ENCODE measurements around the gene WNT5B.

WNT5B gene

GRCh38 chr12:1630827-1631591 is 2.0 kb downstream of the WNT5B start:
- H3K27ac ChIP-seq (ENCODE audit: low read length): no peak overlapping the region
- H3K79me2 ChIP-seq (ENCODE audit: low read length): no peaks in the 10 kb centered on the region
- TF ChIP-seq CTCF (IDR thresholded peaks at IDR 0.05; ENCODE audit: low read depth, low read length): no peak
- no peak for TF ChIP-seq EZH2phosphoT487 (IDR thresholded peaks at IDR 0.05; ENCODE audit: low read depth)
- H3K27me3 ChIP-seq (ENCODE audit: low read depth, low read length): 0 out of 2 replicates have a peak, but pooled peaks cover 6% of the 10 kb centered on the region
- H3K4me2 ChIP-seq (ENCODE audit: low read length): peak overlapping the region; percentile 84
- no peak overlapping the region for H2AFZ ChIP-seq (ENCODE audit: low read depth, low read length)
- no peaks in the 10 kb centered on the region for H4K20me1 ChIP-seq (ENCODE audit: insufficient read depth, low read length)
- peak overlapping the region; percentile 81; the same call in 1 of the 2 replicates for H3K4me3 ChIP-seq (ENCODE audit: low read length)
- no peaks in the 10 kb centered on the region for H3K9me3 ChIP-seq (ENCODE audit: insufficient read depth, low read length)
- no peaks in the 10 kb centered on the region for H3K36me3 ChIP-seq (replicated peaks; ENCODE audit: low read depth, low read length)
- H3K9ac ChIP-seq (ENCODE audit: low read length): no peak overlapping the region
- peaks cover 11% of the 10 kb centered on the region for H3K4me1 ChIP-seq (ENCODE audit: low read length)

DNA sequence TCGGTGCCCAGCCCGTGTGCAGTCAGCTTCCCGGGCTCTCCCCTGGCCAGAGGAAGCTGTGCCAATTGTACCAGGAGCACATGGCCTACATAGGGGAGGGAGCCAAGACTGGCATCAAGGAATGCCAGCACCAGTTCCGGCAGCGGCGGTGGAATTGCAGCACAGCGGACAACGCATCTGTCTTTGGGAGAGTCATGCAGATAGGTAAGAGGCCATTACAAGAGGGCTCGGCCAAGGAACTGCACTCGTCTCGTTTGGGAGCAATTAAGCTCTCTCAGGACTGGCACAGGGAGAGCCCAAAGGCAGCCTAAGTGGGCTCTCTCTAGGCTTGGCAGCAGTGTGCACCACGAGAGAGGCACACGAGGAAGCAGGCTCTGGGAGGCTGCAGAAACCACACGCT is 3.7 kb downstream of the WNT5B start:
- Histone ChIP-seq H3K27me3 (ENCODE audit: low read depth, low read length) (0 out of 2 replicates have a peak, but pooled peaks cover 6% of the 10 kb centered on the region), H2AFZ (ENCODE audit: low read depth, low read length) (no peak overlapping the region), H3K79me2 (ENCODE audit: low read length) (no peaks in the 10 kb centered on the region), H3K9ac (ENCODE audit: low read length) (no peak overlapping the region), H3K4me3 (ENCODE audit: low read length) (no peak overlapping the region), H3K9me3 (ENCODE audit: insufficient read depth, low read length) (no peaks in the 10 kb centered on the region), H3K36me3 (replicated peaks; ENCODE audit: low read depth, low read length) (no peaks in the 10 kb centered on the region), H3K4me2 (ENCODE audit: low read length) (no peak overlapping the region), H3K27ac (ENCODE audit: low read length) (no peak overlapping the region), H4K20me1 (ENCODE audit: insufficient read depth, low read length) (no peaks in the 10 kb centered on the region), H3K4me1 (ENCODE audit: low read length) (peaks cover 11% of the 10 kb centered on the region)
- no peak for TF ChIP-seq CTCF (IDR thresholded peaks at IDR 0.05; ENCODE audit: low read depth, low read length)
- no peak for TF ChIP-seq EZH2phosphoT487 (IDR thresholded peaks at IDR 0.05; ENCODE audit: low read depth)

GRCh38 chr12:1633459-1633858 is 4.4 kb downstream of the WNT5B start:
- peaks cover 11% of the 10 kb centered on the region for H3K4me1 ChIP-seq (ENCODE audit: low read length)
- no peak overlapping the region for H3K27ac ChIP-seq (ENCODE audit: low read length)
- H3K9me3 ChIP-seq (ENCODE audit: insufficient read depth, low read length): no peaks in the 10 kb centered on the region
- H3K9ac ChIP-seq (ENCODE audit: low read length): no peak overlapping the region
- TF ChIP-seq EZH2phosphoT487 (IDR thresholded peaks at IDR 0.05; ENCODE audit: low read depth) (no peak), CTCF (IDR thresholded peaks at IDR 0.05; ENCODE audit: low read depth, low read length) (no peak)
- no peaks in the 10 kb centered on the region for H4K20me1 ChIP-seq (ENCODE audit: insufficient read depth, low read length)
- H3K4me2 ChIP-seq (ENCODE audit: low read length): no peak overlapping the region
- H3K36me3 ChIP-seq (replicated peaks; ENCODE audit: low read depth, low read length): no peaks in the 10 kb centered on the region
- no peaks in the 10 kb centered on the region for H3K79me2 ChIP-seq (ENCODE audit: low read length)
- 0 out of 2 replicates have a peak, but pooled peaks cover 6% of the 10 kb centered on the region for H3K27me3 ChIP-seq (ENCODE audit: low read depth, low read length)
- no peak overlapping the region for H2AFZ ChIP-seq (ENCODE audit: low read depth, low read length)
- H3K4me3 ChIP-seq (ENCODE audit: low read length): no peak overlapping the region

- H3K27me3 ChIP-seq (ENCODE audit: low read depth, low read length): 0 out of 2 replicates have a peak, but pooled peaks cover 4% of the 10 kb centered on the region
- H3K4me3 ChIP-seq (ENCODE audit: low read length): no peak overlapping the region
- no peaks in the 10 kb centered on the region for H3K36me3 ChIP-seq (replicated peaks; ENCODE audit: low read depth, low read length)
- H2AFZ ChIP-seq (ENCODE audit: low read depth, low read length): no peak overlapping the region
- peaks cover 11% of the 10 kb centered on the region for H3K4me1 ChIP-seq (ENCODE audit: low read length)
- H3K27ac ChIP-seq (ENCODE audit: low read length): no peak overlapping the region
- no peaks in the 10 kb centered on the region for H3K9me3 ChIP-seq (ENCODE audit: insufficient read depth, low read length)
- H3K9ac ChIP-seq (ENCODE audit: low read length): no peak overlapping the region
- TF ChIP-seq CTCF (IDR thresholded peaks at IDR 0.05; ENCODE audit: low read depth, low read length) (no peak), EZH2phosphoT487 (IDR thresholded peaks at IDR 0.05; ENCODE audit: low read depth) (no peak)
- no peak overlapping the region for H3K4me2 ChIP-seq (ENCODE audit: low read length)
- H4K20me1 ChIP-seq (ENCODE audit: insufficient read depth, low read length): no peaks in the 10 kb centered on the region
- no peaks in the 10 kb centered on the region for H3K79me2 ChIP-seq (ENCODE audit: low read length)
These were observed 5.1 kb downstream of the WNT5B start for GRCh38 chr12:1634149-1634548.

Data from OCI-LY3 (cell line).